AG10803 (cell line): ENCODE measurements around the gene PLEKHH2.

Source experiments
- DNase-seq: peaks from one replicate; pipeline ENCODE4 v3.0.0; 2010; ENCODE audit warnings: low read depth
- H3K4me3 ChIP-seq: 2 replicates; pipeline ENCODE4 v1.5.1; 2011; ENCODE audit warnings: mild to moderate bottlenecking, low read length, control low read depth
- TF ChIP-seq, protein P1 (sequence below): conservative IDR thresholded peaks from 2 replicates; pipeline ENCODE4 v1.5.1; 2011; ENCODE audit warnings: mild to moderate bottlenecking, low read length, control low read depth, inconsistent platforms

Gene PLEKHH2

GRCh38 chr2:43777306-43777926, 140.4 kb downstream of the PLEKHH2 start:
- H3K4me3 ChIP-seq = no peak overlapping the region
- TF ChIP-seq, protein P1, sequence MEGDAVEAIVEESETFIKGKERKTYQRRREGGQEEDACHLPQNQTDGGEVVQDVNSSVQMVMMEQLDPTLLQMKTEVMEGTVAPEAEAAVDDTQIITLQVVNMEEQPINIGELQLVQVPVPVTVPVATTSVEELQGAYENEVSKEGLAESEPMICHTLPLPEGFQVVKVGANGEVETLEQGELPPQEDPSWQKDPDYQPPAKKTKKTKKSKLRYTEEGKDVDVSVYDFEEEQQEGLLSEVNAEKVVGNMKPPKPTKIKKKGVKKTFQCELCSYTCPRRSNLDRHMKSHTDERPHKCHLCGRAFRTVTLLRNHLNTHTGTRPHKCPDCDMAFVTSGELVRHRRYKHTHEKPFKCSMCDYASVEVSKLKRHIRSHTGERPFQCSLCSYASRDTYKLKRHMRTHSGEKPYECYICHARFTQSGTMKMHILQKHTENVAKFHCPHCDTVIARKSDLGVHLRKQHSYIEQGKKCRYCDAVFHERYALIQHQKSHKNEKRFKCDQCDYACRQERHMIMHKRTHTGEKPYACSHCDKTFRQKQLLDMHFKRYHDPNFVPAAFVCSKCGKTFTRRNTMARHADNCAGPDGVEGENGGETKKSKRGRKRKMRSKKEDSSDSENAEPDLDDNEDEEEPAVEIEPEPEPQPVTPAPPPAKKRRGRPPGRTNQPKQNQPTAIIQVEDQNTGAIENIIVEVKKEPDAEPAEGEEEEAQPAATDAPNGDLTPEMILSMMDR = no peak
- DNase-seq = no peak

GRCh38 chr2:43778233-43778632, 141.2 kb downstream of the PLEKHH2 start:
- TF ChIP-seq, protein P1 = no peak
- no peak overlapping the region for H3K4me3 ChIP-seq
- no peak for DNase-seq

DNA sequence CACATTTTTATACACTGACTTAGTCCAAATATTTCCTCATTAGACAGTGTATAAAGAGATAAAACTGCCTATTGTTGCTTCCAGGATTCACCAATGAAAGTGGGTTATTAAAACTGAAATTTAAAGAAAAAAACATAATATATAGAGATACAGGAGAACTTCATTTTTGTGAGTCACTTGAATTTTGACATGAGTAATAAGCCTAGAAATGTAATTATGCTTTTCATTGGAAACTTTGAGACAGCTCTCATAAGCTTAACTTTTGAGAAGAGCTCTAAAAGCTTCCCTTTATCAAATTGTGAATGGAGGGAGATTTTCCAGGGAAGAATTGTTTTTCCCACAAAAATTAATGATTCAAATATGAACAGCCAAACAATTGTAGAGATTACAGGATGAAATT, 150.8 kb downstream of the PLEKHH2 start:
- TF ChIP-seq, protein P1 = no peak
- H3K4me3 ChIP-seq = no peak overlapping the region
- no peak for DNase-seq

DNA sequence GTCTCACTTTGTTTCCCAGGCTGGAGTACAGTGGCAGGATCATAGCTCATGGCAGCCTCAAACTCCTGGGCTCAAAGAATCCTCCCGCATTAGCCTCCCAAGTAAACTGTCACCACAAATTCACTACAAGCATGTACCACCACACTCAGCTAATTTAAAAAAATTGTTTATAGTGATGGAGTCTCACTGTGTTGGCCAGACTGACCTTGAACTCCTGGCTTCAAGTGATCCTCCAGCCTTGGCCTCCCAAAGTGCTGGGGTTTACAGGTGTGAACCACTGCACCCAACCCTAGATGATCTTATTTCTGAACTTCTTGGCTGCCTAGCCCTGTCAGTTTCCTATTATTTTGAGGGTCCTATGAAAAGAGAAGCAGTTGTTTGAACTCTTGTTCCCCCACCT, 151.6 kb downstream of the PLEKHH2 start:
- no peak for DNase-seq
- TF ChIP-seq, protein P1 = no peak
- H3K4me3 ChIP-seq = no peak overlapping the region

GRCh38 chr2:43790147-43790546, 153.1 kb downstream of the PLEKHH2 start:
- TF ChIP-seq, protein P1 = no peak
- peak; percentile 53 for DNase-seq
- H3K4me3 ChIP-seq = no peak overlapping the region

DNA sequence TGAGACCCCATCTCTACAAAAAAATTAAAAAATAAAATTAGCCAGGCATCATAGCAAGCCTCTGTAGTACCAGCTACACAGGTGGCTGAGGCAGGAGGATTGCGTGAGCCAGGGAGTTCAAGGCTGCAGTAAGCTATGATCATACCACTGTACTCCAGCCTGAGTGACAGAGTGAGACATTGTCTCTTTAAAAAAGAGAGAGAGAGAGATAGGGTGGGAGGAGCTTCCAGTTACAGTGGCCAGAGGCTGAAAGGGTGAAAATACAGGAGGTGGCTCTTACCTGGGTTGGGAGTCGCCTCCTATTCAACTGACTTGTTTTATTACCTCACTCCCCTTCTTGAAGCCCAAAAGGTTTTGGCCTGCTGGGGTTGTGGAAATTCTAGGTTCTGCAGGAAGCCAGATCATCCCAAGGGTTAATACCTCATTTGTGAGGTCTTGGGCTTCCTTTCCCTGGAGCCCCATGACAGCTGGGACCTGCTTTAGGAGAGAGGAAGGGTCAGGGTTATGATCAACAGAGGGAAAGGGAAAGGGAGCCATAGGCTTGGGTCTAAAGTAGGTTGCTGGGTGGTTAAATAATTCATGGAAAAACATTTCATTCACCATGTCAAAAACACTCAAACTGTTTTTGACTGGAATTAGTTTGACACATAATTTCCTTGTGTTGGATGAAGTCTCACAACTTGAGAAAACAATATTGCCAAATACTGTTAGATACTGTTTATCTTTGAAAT, 154.1 kb downstream of the PLEKHH2 start:
- DNase-seq = no peak
- TF ChIP-seq, protein P1 = no peak
- no peak overlapping the region for H3K4me3 ChIP-seq

GRCh38 chr2:43792653-43793052, 155.6 kb downstream of the PLEKHH2 start:
- TF ChIP-seq, protein P1 = no peak
- no peak for DNase-seq
- no peak overlapping the region for H3K4me3 ChIP-seq
